Stimulated activated CD8-positive, alpha-beta memory T cell treated with anti-CD3 and anti-CD28 coated beads, Interleukin-4, amount 100 ng/mL, for 24 hours (primary cell): ENCODE data around the gene GPD2.
"Not testable (repeated sequence)": the region's sequence is repeated elsewhere in the genome, so short reads cannot be mapped to it uniquely, and the experiment has no call there.

ENCODE experiments used
- DNase-seq: peaks from one replicate; pipeline ENCODE4 v3.0.0-alpha.2; 2020; ENCODE audit warnings: low read depth

The GPD2 gene

GRCh38 chr2:156590085-156590739 is 154.0 kb downstream of the GPD2 start:
- no peak for DNase-seq

- no peak for DNase-seq
Observed at GRCh38 chr2:156592809-156593593, 156.8 kb downstream of the GPD2 start.

GRCh38 chr2:156593594-156593921 is 157.4 kb downstream of the GPD2 start:
- no peak for DNase-seq

GRCh38 chr2:156598563-156598962 is 162.4 kb downstream of the GPD2 start:
- no peak for DNase-seq

GRCh38 chr2:156600196-156600595 is 164.0 kb downstream of the GPD2 start:
- DNase-seq: no peak

- DNase-seq: no peak
Observed at GRCh38 chr2:156601855-156602551, 165.8 kb downstream of the GPD2 start.

GRCh38 chr2:156602552-156602933 is 166.4 kb downstream of the GPD2 start:
- no peak for DNase-seq

- no peak for DNase-seq
Observed at GRCh38 chr2:156615836-156616322, 179.7 kb downstream of the GPD2 start.

- DNase-seq: not testable (repeated sequence)
Observed at GRCh38 chr2:156618071-156618470, 181.9 kb downstream of the GPD2 start.

- DNase-seq: no peak
Observed at GRCh38 chr2:156619021-156619539, 182.9 kb downstream of the GPD2 start.

GRCh38 chr2:156622491-156622890 is 186.3 kb downstream of the GPD2 start:
- no peak for DNase-seq

GRCh38 chr2:156625360-156626170 is 189.4 kb downstream of the GPD2 start:
- DNase-seq: no peak

GRCh38 chr2:156626931-156627330 is 190.8 kb downstream of the GPD2 start:
- no peak for DNase-seq

GRCh38 chr2:156630579-156631337 is 194.6 kb downstream of the GPD2 start:
- DNase-seq: no peak

GRCh38 chr2:156635646-156636045 is 199.5 kb downstream of the GPD2 start:
- no peak for DNase-seq
